ENCODE measurements around the gene RTN4R.

- TF ChIP-seq RAD21 (IDR thresholded peaks at IDR 0.05 in 1 of 2, conservative IDR thresholded peaks at IDR 0.05 in 1 of 2; ENCODE audit: low read depth in 2 of 2, low read length in 2 of 2) (0 out of 4 replicates have a peak, but pooled peaks of 1 of the 2 experiments have one; percentile 13), POLR2AphosphoS5 (IDR thresholded peaks at IDR 0.05; ENCODE audit: low read depth, low read length) (no peak), POLR2A (IDR thresholded peaks at IDR 0.05; ENCODE audit: control extremely low read depth in 1 of 2, low read depth in 2 of 2, low read length in 2 of 2) (no peak), MAFK (IDR thresholded peaks at IDR 0.05; ENCODE audit: low read depth, low read length) (no peak), USF2 (IDR thresholded peaks at IDR 0.05; ENCODE audit: low read length) (no peak)
Observed at GRCh38 chr22:20215742-20216141, 52.4 kb downstream of the RTN4R start.

Data from H1 (cell line).